Measurements from ENCODE around the gene NDUFA3. TPM values are rescaled to one million over a fixed set of nuclear protein-coding genes. Genes with fewer than 3 reads are reported as not detected.
"Not testable (repeated sequence)": the region's sequence is repeated elsewhere in the genome, so short reads cannot be mapped to it uniquely, and the experiment has no call there.

The NDUFA3 gene
- polyA plus RNA-seq (ENCODE audit: insufficient read length in 4 of 4), result 100 to 1,000 TPM in 2 of 4 donors, 10 to 100 TPM in 2; 84.0 to 157 (median 96.2) TPM

GRCh38 chr19:54102421-54103169 lies at the start of gene NDUFA3:
TSS of gene NDUFA3 (plus strand) at chr19:54102855. CDS start at chr19:54102879, 24 bp downstream.
- peak; percentile 95 to 98 (median 97) for DNase-seq (ENCODE audit: low read depth in 4 of 4, low spot score in 3 of 4)

DNA sequence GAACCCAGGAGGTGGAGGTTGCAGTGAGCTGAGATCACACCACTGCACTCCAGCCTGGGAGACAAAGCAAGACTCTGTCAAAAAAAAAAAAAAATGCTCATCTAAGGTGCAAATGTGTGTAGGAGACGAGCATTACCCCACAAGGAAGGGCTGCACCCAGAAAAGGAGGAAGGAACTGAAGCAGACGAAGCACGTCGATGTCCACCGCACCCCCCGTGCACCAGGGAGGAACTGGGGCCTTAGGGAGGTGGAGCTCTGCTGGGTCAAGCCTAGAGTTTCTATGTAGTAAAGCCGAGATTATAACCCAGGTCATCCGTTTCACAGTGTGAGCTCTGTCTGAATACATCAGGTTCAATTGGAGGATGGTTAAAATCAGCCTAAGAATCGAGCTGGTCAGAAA lies 40.0 kb upstream of the NDUFA3 start:
- DNase-seq (ENCODE audit: low read depth in 4 of 4, low spot score in 3 of 4), result no peak

- no peak for DNase-seq (ENCODE audit: low read depth in 4 of 4, low spot score in 3 of 4)
Measured at GRCh38 chr19:54063350-54064116, 39.1 kb upstream of the NDUFA3 start, which contains the start of gene VSTM1. TSS of gene VSTM1 (minus strand) at chr19:54063897. CDS start at chr19:54063777, 120 bp downstream.

GRCh38 chr19:54069470-54069869 lies 33.2 kb upstream of the NDUFA3 start:
- no peak for DNase-seq (ENCODE audit: low read depth in 4 of 4, low spot score in 3 of 4)

GRCh38 chr19:54073829-54074228 lies 28.8 kb upstream of the NDUFA3 start:
- no peak for DNase-seq (ENCODE audit: low read depth in 4 of 4, low spot score in 3 of 4)

DNA sequence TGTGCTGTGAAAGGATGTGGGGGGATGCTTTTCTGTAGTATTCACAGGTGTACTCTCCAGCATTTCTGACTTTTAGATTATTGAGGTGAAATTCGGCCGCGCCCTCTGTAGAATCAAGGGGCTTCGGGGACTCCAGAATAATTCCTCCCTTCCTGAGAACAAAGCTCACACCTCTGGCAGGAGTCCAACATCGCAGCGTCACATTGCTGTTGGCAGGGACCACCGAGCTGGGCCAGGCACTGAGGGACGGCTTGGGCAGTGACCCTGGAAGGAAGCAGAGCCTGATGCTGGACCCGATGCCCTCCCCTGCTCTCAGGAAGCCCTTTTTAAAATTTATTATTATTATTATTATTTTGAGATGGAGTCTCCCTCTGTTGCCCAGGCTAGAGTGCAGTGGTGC lies 27.8 kb upstream of the NDUFA3 start:
- DNase-seq (ENCODE audit: low read depth in 4 of 4, low spot score in 3 of 4), result no peak

- no peak for DNase-seq (ENCODE audit: low read depth in 4 of 4, low spot score in 3 of 4)
Measured at GRCh38 chr19:54077334-54077733, 25.3 kb upstream of the NDUFA3 start.

DNA sequence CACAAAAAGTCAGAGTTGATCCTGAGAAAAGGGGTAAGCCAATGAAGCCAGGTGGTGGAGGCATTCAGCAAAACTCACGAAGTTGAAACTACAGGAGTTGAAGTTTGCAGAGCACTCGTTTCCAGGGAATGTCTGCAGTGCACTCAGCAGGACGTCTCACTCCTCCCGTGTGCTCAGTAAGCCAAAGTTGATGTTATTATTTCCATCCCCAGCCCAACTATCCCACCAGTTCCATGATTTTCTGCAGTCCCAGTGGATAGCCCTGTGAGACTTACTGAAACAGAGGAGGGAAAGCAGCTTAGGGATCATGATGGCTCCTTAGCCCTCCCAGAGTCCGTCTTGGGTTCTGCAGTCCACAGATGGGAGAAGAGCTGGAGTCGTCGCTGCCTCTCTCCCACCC lies 21.6 kb upstream of the NDUFA3 start, which contains the start of gene TARM1:
Gene TARM1 (minus strand): TSS at position 334 of the 400 bp plus-strand sequence. CDS start 25 bp downstream, at position 309.
- no peak for DNase-seq (ENCODE audit: low read depth in 4 of 4, low spot score in 3 of 4)

- DNase-seq (ENCODE audit: low read depth in 4 of 4, low spot score in 3 of 4), result no peak
Measured at GRCh38 chr19:54084410-54084809, 18.2 kb upstream of the NDUFA3 start.

DNA sequence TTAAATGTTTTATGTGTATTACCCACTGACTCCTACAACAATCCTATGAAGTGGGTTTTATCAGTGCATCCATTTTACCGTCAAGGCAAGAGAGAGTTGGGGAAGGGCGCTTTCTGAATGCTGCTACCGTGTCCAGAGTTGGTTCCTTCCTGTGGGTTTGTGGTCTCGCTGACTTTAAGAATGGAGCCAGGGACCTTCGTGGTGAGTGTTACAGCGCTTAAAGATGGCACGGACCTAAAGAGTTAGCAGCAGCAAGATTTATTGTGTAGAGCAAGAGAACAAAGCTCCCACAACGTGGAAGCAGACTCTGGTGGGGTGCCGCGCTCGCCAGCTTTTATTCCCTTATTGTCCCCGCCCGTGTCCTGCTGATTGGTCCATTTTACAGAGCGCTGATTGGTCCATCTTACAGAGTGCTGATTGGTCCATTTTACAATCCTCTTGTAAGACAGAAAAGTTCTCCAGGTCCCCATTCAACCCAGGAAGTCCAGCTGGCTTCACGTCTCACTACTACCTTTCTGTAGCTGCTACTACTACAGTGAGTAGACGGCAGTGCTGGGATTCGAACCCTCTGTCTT lies 8.1 kb upstream of the NDUFA3 start:
- no peak for DNase-seq (ENCODE audit: low read depth in 4 of 4, low spot score in 3 of 4)

GRCh38 chr19:54095136-54095858 lies 7.4 kb upstream of the NDUFA3 start:
- DNase-seq (ENCODE audit: low read depth in 4 of 4, low spot score in 3 of 4), result no peak

- peak in 1 of 4 donors; percentile 15 for DNase-seq (ENCODE audit: low read depth in 4 of 4, low spot score in 3 of 4)
Measured at GRCh38 chr19:54095859-54096616, 6.6 kb upstream of the NDUFA3 start.

DNA sequence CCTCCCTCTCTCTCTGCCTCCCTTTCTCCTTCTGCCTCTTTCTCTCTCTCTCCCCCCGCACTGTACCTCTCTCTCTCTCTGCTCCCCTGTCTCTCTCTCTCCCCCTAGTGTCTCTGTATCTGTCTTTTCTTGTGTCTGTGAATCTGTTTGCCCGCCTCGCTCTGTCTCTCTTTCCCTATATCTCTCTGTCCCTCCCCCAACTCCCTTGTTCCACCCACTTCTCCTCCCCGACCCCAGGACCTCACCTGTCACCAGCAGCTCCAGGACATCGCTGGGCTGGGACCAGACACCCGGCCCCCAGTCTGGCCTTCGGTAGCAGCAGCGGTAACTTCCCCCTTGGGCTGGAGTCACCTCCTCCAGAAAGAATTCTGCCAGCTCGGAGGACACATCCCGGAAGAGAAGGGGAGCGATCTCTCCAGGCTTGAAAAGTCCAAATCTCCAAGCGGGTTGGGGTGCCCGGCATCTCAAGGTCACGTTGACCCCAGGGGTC lies 6.0 kb upstream of the NDUFA3 start:
- DNase-seq (ENCODE audit: low read depth in 4 of 4, low spot score in 3 of 4), result no peak

DNA sequence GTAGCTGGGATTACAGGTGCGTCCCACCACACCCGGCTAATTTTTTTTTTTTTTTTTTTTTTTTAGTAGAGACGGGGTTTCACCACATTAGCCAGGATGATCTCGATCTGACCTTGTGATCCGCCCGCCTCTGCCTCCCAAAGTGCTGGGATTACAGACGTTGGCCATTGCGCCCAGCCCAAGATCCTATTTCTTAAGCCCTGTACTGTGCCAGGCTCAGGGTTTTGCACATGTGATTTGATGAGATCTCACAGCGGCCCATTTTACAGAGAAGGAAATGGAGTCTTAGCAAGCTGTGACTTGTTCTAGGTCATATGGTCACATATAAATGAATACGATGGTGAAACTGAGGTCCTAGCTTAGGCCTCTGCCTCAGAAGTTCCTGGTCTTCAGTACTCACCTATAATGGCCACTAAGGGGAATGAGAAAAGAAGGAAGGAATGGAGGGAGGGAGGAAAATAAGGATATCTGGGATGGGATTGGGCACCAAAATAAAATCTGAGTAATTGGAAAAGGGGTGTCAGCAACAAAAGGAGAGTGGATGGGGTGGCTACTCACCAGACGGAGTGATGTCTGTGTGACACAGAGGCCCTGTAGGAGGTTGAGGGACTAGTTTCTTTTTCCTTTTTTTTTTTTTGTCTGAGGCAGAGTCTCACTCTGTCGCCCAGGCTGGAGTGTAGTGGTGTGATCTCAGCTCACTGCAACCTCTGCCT lies 3.3 kb upstream of the NDUFA3 start:
- DNase-seq (ENCODE audit: low read depth in 4 of 4, low spot score in 3 of 4), result no peak

GRCh38 chr19:54099903-54100255 lies 2.8 kb upstream of the NDUFA3 start:
- DNase-seq (ENCODE audit: low read depth in 4 of 4, low spot score in 3 of 4), result not testable (repeated sequence)

DNA sequence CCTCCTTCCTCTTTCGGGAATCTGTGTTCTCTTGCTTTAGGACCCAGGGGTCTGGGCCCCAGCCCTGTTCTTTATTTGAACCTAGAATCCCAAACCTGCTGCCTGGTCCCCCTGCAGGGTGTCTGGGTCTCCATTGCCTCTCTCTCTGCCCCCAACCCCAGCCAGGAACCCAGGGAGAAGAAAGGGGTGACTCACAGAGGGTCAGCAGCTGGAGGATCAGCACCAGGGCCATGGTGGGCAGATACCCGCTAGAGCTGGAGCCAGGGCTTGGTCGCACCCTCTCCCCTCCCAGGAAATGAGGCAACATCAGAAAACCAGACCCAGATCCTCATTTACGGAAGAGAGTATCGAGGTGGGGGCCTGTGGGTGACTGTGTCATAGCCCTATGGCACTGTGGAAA lies 2.1 kb upstream of the NDUFA3 start, which contains the start of gene OSCAR:
Gene OSCAR (minus strand): TSS at position 243 of the 400 bp plus-strand sequence. CDS start 11 bp downstream, at position 232.
- DNase-seq (ENCODE audit: low read depth in 4 of 4, low spot score in 3 of 4), result no peak

GRCh38 chr19:54104998-54105715 lies 2.5 kb downstream of the NDUFA3 start:
- DNase-seq (ENCODE audit: low read depth in 4 of 4, low spot score in 3 of 4), result no peak

- DNase-seq (ENCODE audit: low read depth in 4 of 4, low spot score in 3 of 4), result no peak
Measured at GRCh38 chr19:54105796-54106195, 3.1 kb downstream of the NDUFA3 start.
